Medulla oblongata (tissue), 1 donor: ENCODE measurements around the gene ADARB2.
"Not testable (repeated sequence)": the region's sequence is repeated elsewhere in the genome, so short reads cannot be mapped to it uniquely, and the experiment has no call there.

Experiments
- DNase-seq: peaks from one replicate; pipeline ENCODE4 v3.0.0-alpha.2; 2015; ENCODE audit errors: extremely low spot score

The ADARB2 gene

DNA sequence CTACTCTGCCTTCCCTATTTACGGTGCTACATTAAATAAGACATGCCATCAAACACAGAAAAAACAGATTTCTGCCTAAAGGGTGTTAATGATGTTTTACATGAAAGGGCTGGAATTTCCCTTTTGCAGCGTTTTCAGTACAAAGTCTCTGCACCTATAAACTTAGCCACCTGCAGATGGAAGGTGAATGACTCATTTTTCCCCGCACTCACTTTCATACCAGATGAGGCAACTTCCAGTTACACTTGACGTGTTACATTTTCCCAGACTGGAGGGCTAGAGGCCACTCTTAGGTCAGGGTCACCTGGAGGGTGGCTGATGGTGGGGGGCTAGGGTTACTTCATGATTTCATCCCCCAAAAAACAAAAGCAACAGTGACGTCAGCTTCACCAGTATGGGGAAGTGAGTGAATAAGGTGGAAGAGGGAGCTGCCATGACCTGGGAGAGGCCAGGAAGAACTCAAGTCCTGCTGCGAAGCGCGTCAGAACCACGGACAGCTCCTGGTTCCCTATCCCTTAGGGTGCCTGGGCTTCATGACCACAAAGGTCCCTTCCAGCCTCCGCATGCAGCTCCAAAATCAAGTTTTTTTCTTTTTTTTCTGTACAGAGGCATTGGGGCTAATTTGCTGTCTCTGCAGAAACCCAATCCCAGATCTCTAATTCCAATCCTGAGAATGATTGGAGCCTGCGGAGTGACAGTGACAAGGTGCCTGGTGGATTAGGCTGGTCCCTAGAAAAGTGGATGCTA lies 94.0 kb downstream of the ADARB2 start:
- no peak for DNase-seq

DNA sequence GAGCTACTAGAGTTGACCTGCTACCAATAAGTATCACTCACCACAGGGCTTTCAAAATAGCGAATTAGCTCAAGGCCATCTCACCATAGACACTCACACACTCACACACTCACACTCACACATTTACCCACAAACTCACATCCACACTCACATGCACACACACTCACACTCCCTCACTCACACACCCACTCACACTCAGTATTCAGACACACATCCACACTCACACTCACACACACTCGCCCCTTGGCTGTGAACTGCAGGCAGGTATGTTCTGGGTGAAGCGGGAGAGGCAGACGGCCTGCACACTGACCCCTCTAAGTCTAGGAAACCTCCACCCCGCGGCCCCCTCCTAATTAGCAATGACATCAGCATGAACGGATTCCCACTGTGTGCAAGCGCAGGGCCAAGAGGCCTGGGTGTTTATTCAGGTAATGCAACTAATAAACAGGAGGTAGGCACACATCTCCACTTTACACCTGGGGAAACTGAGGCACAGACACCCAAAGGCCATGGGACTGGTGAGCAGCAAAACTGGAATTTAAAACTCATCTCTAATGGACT lies 94.6 kb downstream of the ADARB2 start:
- DNase-seq, result no peak

DNA sequence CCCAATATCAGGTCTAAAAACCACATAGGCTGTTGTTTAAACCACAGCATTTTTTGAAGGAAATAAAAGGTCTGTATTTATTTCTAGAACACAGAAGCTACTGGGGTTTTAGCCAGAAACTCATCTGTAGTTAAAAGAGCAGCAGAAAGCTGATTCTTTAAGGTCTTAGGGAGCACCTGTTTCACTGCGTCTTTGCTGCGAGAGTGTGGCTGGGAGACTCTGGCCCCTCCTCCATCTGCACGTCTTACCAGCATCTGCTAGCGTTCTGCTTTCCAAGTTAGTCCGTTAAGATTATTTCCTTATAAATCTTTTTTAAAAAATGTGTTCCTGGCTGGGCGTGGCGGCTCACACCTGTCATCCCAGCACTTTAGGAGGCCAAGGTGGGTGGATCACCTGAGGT lies 95.9 kb downstream of the ADARB2 start:
- DNase-seq, result no peak

DNA sequence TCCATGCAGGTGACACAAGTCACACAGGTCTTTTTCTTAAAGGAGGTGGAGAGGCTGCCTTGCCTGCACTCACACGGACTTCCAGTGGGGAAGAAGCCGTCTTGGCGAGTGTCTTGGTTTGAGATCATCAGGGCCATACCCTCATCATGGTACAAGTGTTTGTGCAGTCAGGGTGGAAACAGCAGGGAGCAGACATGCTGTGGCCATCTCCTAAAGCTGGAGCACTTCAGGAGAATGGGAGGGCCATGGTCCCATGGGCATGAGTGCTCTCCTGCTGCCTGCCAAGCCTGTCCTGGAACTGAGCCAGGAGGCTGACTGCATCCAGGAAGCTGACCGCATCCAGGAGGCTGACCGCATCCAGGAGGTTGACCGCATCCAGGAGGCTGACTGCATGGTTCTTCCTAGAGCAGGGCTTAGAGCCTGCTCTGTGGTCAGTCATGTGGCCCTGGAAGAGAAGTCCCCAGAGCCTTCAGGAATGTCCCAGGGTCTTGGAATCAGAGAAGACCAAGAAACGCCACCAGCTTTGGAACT lies 98.4 kb downstream of the ADARB2 start:
- no peak for DNase-seq

DNA sequence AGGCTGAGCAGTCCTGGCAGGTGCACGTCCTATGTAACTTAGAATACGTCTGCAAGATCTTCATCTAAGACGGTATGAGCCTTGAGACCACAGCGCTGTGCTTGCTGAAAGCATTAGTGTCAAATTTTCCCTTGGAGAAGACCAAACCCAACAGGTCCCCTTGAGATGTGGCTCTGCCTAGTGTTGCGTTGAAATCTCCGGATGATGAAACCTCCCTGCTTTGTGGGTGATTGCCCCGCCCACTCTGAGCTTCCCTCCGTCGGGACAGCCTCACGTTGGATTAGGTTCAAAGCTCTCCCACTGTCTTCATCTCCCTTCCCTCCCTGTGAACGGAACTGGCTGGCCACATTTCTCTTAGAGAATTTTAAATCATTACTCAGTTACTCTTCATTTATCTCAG lies 102.0 kb downstream of the ADARB2 start:
- DNase-seq, result no peak

DNA sequence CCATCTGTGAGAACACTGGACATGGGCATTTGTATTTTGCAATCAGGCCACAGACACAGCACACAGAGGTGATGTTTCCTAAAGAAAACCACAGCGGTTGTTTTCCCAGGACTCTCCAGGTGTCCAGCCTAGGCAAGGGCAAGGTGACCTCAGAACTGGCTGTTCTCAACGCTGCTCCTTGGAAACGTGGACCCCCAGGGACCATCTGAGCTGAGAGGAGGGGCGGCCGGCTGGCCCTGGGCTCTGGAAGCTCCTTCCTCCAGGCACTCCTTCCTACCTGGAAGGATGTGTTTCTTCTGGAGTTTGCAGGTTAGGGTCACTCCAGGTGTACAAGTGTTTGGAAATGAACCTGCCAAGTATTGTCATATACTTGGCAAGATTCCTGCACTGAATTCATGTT lies 103.1 kb downstream of the ADARB2 start:
- no peak for DNase-seq

DNA sequence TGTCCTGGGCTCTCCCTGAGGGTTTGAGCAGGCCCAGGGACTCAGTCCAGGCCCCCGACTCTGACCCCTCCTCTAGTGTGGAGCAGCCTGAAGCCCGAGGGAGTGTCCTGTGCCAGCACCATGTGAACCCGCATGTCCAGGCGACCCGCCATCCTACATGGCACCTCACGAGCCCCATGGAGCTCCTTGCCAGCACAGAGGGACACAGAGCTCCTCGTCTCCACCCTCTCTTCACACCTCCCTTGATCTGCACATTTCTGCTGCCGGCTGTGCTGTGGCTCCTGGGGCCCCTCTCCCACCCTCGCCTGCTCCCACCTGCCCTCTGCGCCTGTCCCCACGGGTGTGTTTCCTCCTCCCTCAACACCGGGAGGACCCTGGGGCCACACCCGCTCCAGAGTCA lies 103.5 kb downstream of the ADARB2 start:
- no peak for DNase-seq

DNA sequence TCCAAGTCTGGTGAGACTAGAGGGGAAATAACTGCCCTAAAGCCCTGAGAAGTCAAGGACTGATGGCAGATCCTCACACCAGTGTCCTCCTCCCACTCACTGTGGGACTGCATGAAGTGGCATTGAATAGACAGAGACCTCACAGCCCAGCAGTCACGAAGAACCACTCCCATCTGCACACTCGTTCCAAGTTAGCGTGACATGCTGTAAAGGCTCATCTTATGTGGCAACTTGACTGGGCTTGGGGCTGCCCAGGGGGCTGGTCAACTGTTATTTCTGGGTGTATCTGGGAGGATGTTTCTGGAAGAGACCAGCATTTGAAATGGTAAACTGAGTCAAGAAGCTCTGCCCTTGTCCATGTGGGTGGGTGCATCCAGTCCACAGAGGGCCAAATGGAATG lies 104.7 kb downstream of the ADARB2 start:
- no peak for DNase-seq

DNA sequence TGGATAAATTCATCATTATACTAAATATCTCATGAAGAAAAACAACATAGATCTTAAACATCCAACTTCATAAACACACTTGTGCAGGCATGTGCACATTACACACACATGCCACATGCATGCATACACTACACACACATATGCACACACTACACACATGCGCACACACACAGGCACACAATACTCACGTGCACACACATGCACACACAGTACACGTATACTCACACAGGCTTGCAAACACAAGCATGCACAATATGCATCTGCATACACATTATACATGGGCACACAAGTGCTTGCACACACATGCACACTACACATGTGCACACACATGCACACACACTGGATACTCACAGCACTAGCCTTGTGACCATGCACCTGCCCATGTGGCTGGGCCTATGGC lies 105.2 kb downstream of the ADARB2 start:
- no peak for DNase-seq

DNA sequence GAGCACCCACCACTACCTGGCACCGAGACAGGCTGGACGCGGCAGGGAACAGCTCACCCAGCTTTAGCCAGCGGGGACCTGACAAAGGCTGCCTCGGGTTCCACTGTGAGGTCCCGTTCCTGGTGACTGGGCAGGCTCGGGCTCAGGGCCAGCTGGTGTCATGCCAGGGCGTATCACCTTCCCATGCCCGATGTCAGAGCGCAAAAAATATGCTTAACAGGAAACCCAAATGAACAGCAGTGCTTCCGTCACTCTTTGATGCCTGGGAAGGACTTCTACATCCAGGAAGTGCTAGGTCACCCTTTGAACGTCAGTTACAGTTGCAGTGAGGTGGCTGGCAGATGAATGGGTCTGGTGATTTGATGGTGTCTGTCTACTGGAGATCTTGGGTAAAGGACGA lies 106.0 kb downstream of the ADARB2 start:
- no peak for DNase-seq

DNA sequence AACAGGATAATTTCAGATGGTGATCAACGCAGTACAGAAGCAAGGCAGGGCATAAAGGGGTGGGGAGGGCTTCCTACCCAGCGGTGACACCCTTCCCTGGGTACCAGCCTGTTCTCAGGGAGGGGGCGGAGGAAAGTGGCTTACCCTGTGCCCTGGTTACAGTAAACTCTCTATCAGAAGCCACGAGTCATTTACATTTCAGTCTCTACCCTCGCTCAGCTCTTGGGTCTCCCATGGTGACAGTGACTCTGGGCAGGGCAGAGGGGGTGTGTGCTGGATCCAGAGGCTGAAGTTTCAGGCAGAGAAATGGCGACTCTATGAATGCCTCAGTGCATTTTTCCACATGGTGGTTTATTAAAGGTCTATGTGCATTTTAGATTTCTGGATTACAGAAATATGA lies 107.0 kb downstream of the ADARB2 start:
- no peak for DNase-seq

DNA sequence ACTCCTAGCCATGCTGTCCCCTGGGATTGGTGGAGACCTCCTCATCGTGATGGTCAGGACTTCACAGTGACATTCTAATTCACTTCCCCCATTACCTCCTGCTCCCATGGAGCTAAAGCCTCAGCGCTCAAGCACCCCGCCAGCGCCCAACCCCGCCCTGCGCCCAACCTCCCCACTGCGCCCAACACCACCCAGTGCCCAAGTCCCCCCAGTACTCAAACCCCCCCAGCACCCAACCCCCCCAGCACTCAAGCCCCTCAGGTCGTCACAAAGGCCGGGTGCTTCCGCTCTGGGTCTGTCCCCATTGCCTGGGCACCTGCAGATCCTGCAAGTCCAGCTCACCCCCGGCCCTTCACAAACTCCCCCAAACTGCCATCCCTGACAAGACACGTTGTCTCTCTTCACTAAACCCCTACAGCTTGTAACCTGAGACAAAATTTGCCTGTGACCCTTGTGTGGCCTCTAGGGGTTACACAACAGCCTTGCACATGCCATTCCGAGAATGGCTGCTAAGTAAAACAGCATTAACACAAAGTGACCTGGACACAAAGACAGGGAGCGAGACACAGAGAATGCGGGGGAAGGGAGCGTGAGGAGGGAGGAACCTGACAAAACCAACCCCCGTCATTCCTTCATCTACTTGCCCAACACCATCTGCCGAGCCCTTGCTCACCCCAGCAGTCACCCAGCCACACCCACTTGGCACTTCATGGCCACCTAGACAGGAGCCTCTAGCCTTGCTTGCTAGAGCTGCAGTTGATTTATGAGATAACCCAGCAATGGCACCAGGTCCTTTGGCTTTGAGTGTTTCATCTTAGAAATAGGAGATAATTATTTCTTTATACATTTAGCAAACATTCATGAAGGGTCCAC lies 107.8 kb downstream of the ADARB2 start:
- no peak for DNase-seq

DNA sequence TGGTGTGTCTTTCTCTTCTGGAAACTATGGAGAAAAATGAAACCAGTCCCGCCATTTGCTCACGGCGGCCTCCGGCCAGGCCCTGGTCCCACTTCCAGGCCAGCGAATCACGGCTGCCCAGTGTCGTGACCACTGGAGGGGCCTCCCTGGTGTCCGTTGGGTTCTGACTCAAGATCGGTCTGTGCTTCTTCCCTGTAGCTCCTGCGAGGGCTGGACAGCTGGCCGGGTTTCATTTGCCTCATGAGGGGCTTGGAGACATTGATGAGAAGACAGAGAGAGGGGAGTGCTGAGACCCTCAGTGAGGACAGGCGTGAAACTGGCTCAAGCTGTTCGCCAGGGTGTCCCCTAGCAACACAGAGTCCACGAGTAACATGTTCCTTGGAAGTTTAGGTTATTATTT lies 108.6 kb downstream of the ADARB2 start:
- DNase-seq, result no peak

DNA sequence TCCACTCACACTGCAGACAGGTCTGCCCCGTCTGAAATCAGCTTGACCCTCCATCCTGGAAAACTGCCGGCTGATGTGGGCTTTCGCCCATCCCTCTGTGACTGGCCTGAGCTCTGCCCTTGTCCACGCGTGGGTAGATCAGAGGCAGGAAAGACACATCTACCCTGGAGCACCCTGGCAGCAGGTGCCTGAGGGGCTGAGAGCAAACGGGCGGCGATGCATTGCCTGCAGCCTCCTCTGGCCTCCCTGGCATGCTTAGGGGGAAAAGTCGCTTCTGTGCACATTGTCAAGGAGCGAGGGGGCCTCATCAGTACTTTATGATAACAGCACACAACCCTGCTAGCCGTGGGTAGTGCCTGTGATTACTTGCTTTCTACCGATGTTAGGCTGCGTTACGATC lies 109.4 kb downstream of the ADARB2 start:
- DNase-seq, result no peak

DNA sequence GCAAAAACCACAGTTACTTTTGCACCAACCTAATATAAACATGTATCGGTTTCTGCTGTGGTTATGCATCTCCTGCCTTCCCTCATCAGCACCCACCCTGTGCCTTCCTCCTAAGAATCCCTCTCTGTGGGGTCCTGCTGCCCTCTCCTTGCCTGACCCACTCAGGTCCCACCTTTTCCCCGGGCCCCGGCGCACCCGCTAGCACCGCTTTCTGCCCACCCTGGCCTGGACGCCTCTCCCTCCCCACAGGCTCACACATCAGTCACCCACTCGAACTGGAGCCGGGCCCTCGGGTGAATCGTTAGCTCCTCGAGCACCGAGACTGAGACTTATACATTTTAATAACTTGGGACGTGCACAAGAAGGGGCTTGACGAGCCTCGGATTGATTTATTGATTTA lies 110.5 kb downstream of the ADARB2 start:
- no peak for DNase-seq

DNA sequence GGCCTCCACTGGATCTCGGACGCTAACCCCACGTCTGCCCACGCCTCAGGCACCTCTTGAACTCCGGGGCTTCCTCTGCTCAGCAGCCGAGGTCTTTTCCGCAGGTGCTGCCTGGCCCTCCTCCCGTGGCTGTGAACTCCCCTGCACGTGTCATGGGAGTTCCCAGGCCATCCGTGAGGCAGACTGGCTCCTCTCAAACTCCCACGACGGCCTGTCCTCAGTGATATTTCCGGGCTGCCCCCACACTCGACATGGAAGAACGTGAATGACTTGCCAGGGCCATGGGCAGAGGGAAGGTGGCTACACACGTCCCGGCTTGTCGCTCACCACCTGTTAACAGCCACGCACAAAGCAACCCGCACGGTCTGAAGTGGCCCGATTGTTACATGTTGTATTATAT lies 110.9 kb downstream of the ADARB2 start:
- DNase-seq, result no peak

DNA sequence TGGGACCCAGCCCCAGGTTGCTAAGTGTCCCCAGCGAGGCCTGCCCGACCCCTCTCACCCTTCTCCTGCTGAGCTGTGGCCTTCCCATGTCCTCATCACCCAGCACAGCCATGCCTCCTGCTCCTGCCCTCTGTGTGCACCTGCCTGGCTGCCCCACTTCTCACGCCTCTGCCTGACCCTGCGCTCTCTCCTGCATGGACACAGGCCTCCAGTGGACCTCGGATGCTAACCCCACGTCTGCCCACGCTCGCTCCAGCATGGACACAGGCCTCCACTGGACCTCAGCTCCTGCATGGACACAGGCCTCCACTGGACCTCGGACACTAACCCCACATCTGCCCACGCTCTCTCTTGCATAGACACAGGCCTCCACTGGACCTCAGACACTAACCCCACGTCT lies 111.6 kb downstream of the ADARB2 start:
- no peak for DNase-seq

DNA sequence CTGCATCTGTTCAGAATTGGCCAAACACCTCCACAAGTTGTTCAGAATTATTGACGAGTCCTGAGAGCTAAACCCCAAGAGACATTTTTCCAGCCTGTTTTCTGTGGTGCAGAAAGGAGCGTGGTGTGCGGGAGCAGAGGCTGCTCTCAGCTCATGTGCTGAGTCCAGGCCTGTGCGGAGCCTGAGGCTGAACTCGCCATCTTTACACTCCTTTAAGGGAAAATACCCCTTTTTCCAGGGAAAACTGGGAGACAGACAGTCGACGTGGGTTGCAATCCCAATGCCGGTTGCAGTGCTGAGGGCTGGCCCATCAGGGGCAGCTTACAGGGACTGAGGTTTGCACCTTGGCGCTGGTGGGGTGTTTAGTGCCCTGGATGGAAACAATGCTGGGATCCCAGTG lies 112.2 kb downstream of the ADARB2 start:
- DNase-seq, result no peak

DNA sequence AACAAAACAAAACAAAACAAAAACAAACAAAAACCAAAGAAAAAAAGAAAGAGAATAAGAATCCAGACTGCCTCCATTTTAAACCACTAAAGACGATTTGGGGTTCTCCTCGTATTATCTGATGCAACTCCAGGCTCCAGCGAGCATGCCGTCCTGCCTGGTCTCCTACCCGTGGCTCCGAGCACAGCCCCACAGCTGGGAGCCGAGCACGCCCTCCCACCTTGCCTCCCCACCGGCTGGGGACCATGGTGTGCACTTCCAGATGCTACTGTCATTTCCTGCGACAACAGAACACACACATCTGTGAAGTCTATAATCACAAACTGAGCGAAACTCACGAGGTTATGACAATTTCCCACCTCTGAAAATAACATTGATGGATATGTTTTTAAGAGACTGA lies 113.1 kb downstream of the ADARB2 start:
- DNase-seq, result no peak

DNA sequence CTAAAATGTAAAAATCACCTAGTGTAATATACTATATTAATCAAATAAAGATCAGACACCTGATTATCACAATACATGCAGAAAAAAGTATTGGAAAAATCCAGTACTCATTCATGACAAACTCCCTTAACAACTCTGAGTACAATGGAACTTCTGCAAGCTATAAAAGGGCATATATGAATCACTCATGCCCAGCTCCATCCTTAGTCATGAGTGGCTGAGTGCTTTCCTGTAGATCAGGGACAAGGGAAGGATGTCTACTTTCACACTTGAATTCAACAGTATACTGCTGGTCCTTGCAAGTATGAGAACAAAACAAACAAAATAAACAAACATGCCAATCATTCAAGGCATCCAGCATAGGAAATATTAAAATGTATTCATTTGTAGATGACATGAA lies 116.5 kb downstream of the ADARB2 start:
- DNase-seq, result no peak

DNA sequence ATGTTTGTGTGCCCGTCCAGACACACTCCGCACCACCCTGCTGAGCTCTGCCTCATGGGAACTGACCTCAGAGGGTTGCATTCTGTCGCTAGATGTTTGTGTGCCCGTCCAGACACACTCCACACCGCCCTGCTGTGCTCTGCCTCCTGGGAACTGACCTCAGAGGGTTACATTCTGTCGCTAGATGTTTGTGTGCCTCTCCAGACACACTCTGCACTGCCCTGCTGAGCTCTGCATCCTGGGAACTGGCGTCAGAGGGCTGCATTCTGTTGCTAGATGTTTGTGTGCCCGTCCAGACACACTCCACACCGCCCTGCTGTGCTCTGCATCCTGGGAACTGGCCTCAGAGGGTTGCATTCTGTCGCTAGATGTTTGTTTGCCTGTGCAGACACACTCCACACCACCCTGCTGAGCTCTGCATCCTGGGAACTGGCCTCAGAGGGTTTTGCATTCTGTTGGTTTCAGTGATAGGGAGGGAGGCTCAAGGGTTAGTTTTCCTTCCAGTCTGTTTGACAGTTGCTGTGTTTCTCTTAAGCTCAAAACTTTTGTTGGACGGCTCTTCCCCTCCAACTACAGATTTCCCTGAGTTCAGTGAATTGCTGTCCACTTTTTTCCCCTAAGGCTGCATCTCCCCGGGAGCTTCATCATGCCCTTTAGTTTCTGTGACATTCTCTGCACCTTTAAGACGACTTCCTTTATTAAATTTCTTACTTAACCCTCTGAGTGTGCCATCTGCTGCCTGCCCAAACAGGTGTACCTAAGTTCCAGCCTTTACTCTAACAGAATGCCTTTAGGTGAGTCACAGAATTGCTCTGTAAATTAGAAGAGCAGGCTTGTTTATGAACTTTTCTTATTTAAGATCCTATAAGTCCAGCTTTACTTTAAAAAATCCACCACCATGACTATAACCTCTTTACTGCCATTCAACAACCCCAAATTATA lies 119.7 kb downstream of the ADARB2 start:
- not testable (repeated sequence) for DNase-seq

DNA sequence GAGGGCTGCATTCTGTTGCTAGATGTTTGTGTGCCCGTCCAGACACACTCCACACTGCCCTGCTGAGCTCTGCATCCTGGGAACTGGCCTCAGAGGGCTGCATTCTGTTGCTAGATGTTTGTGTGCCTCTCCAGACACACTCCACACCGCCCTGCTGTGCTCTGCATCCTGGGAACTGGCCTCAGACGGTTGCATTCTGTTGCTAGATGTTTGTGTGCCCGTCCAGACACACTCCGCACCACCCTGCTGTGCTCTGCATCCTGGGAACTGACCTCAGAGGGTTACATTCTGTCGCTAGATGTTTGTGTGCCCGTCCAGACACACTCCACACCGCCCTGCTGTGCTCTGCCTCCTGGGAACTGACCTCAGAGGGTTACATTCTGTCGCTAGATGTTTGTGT lies 120.6 kb downstream of the ADARB2 start:
- DNase-seq, result not testable (repeated sequence)
